ENCODE results near the gene IGFL3. TPM values are rescaled to one million over a fixed set of nuclear protein-coding genes. Genes with fewer than 3 reads are reported as not detected.
"Not testable (repeated sequence)": the region's sequence is repeated elsewhere in the genome, so short reads cannot be mapped to it uniquely, and the experiment has no call there.

Gene IGFL3
- polyA plus RNA-seq, 1 experiment: not detected

GRCh38 chr19:46078573-46079332 lies 45.7 kb downstream of the IGFL3 start:
- peaks cover 51% of the 10 kb centered on the region for H3K27me3 ChIP-seq (ENCODE audit: control insufficient read depth, insufficient read depth, low read length)
- H3K4me3 ChIP-seq (ENCODE audit: low read depth, low read length); POLR2A ChIA-PET; H3K27ac ChIP-seq (ENCODE audit: low read depth, low read length); DNase-seq (ENCODE audit: low read depth, low spot score): not testable (repeated sequence)
- CTCF ChIA-PET: interaction anchor here (0.6 to 7.7 kb wide), 19 partner anchors 10 to 464 kb away, joined by 3 to 196 read pairs (median 3); no protein-coding TSS in a partner anchor
- TF ChIP-seq CTCF (IDR thresholded peaks at IDR 0.05; ENCODE audit: low read depth, low read length): peak; percentile 51
- peaks cover 15% of the 10 kb centered on the region for H3K9me3 ChIP-seq (ENCODE audit: control insufficient read depth, insufficient read depth, low read length)

GRCh38 chr19:46077815-46078167 lies 46.7 kb downstream of the IGFL3 start:
- no peak overlapping the region for H3K27ac ChIP-seq (ENCODE audit: low read depth, low read length)
- POLR2A ChIA-PET: no interaction called here
- TF ChIP-seq CTCF (IDR thresholded peaks at IDR 0.05; ENCODE audit: low read depth, low read length): no peak
- DNase-seq (ENCODE audit: low read depth, low spot score): no peak
- CTCF ChIA-PET: interaction anchor here (0.6 to 7.7 kb wide), 26 partner anchors 9 to 465 kb away, joined by 3 to 196 read pairs (median 4); partner anchors contain the start of gene CCDC61
- peaks cover 15% of the 10 kb centered on the region for H3K9me3 ChIP-seq (ENCODE audit: control insufficient read depth, insufficient read depth, low read length)
- H3K27me3 ChIP-seq (ENCODE audit: control insufficient read depth, insufficient read depth, low read length): peaks cover 47% of the 10 kb centered on the region
- no peak overlapping the region for H3K4me3 ChIP-seq (ENCODE audit: low read depth, low read length)

- ChIA-PET CTCF (interaction anchor here (0.5 to 7.7 kb wide), 25 partner anchors 9 to 213 kb away, joined by 3 to 196 read pairs (median 4); partner anchors contain the start of genes CCDC61, FOXA3 and IGFL4), POLR2A (no interaction called here)
- peak overlapping the region; percentile 44 for H3K4me3 ChIP-seq (ENCODE audit: low read depth, low read length)
- peaks cover 53% of the 10 kb centered on the region for H3K27me3 ChIP-seq (ENCODE audit: control insufficient read depth, insufficient read depth, low read length)
- peaks cover 15% of the 10 kb centered on the region for H3K9me3 ChIP-seq (ENCODE audit: control insufficient read depth, insufficient read depth, low read length)
- H3K27ac ChIP-seq (ENCODE audit: low read depth, low read length): no peak overlapping the region
- peak; percentile 100 for TF ChIP-seq CTCF (IDR thresholded peaks at IDR 0.05; ENCODE audit: low read depth, low read length)
- peak; percentile 56 for DNase-seq (ENCODE audit: low read depth, low spot score)
Observed at GRCh38 chr19:46076951-46077814, 47.3 kb downstream of the IGFL3 start.

GRCh38 chr19:46076031-46076880 lies 48.2 kb downstream of the IGFL3 start:
- no peak for DNase-seq (ENCODE audit: low read depth, low spot score)
- POLR2A ChIA-PET: no interaction called here
- no peak overlapping the region for H3K27ac ChIP-seq (ENCODE audit: low read depth, low read length)
- TF ChIP-seq CTCF (IDR thresholded peaks at IDR 0.05; ENCODE audit: low read depth, low read length): peak; percentile 20; the same call in 1 of the 2 replicates
- H3K9me3 ChIP-seq (ENCODE audit: control insufficient read depth, insufficient read depth, low read length): peaks cover 15% of the 10 kb centered on the region
- peaks cover 49% of the 10 kb centered on the region for H3K27me3 ChIP-seq (ENCODE audit: control insufficient read depth, insufficient read depth, low read length)
- H3K4me3 ChIP-seq (ENCODE audit: low read depth, low read length): no peak overlapping the region
- CTCF ChIA-PET: interaction anchor here (0.6 to 7.7 kb wide), 11 partner anchors 8 to 189 kb away, joined by 3 to 196 read pairs (median 4); partner anchors contain the start of gene IGFL4

All from AG04450 (cell line).